Kidney epithelial cell (primary cell): ENCODE data around the gene SLC26A1. TPM values are rescaled to one million over a fixed set of nuclear protein-coding genes. Genes with fewer than 3 reads are reported as not detected.

Experiments
- DNase-seq: peaks from one replicate; pipeline ENCODE4 v3.0.0-alpha.2; 2010; ENCODE audit warnings: low read depth
- H3K27me3 ChIP-seq: 2 replicates; pipeline ENCODE4 v1.6.0; 2011; ENCODE audit warnings: low read length; ENCODE audit not compliant: control insufficient read depth, insufficient read depth
- H3K36me3 ChIP-seq: 2 replicates; pipeline ENCODE4 v1.5.1; 2011; ENCODE audit warnings: low read length; ENCODE audit not compliant: control insufficient read depth, insufficient read depth
- H3K4me3 ChIP-seq: 2 replicates; pipeline ENCODE4 v1.5.1; 2011; ENCODE audit warnings: low read depth, mild to moderate bottlenecking, control low read depth, low read length
- CTCF ChIP-seq: IDR thresholded peaks from 2 replicates; pipeline ENCODE4 v1.5.1; 2011; ENCODE audit warnings: mild to moderate bottlenecking, moderate library complexity, low read length, control low read depth, inconsistent platforms; ENCODE audit not compliant: insufficient read depth, poor library complexity, severe bottlenecking
- total RNA-seq: library from RNA; depleted of rRNA; stranded (reverse); fragments of >200 nt; gene quantifications from 2 replicates; pipeline ENCODE4 v1.2.3, GENCODE V29; 2015

SLC26A1 gene
- total RNA-seq, 1 donor from 2014 or later = 0.38 TPM

DNA sequence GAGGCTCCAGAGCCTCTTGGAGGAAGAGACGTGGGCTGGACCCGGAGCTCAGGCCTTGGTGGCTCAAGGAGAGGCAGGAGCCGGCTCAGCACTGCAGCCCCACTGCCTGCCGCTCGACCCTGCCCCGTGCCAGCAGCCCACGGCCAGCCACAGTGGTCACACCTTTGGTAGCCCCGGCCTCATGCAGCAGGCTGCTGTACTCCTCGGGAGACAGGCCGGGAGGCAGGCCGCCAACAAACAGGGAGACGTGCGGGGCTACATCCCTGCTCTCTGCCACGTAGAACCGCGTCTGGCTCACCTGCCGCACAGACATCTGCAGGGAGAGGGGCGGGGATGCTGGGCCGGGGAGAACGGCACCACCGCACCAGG is 27.5 kb downstream of the SLC26A1 start:
- TF ChIP-seq CTCF = no peak
- DNase-seq = no peak
- H3K36me3 ChIP-seq = no peaks in the 10 kb centered on the region
- H3K27me3 ChIP-seq = peaks cover 10% of the 10 kb centered on the region
- H3K4me3 ChIP-seq = no peak overlapping the region

DNA sequence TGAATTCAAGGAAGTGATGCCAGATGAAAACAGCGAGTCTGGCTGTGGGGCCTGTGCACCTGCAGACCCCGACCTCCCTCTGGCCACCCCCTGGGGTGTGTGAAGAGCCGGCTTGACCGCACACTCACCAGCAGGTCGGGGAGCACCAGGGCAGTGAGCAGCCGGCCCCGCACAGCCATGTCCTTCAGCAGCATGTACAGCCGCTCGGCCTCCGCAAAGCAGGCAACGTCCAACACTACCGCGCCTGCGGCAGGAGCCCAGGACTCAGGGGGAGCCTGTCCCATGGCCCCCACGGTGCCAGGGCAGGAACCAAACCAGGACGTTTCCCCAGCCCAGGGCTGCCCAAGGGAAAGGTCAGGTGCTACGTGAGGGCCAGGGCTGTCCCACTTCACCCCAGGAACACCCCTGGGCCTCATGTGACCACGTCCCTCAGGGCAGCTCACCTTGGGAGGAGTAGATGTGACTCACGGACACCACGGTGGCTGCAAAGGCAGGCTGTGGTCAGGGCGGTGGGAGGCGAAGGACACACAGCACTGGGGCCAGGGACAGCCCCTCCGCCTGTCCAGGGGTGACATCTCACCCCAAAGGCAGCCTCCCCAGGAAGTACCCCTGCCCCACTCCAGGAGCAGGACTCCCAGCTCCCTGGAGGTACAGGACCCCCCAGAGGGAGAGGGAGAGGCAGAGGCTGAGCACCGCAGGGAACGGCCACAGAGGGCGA is 28.0 kb downstream of the SLC26A1 start:
- no peak for DNase-seq
- no peak overlapping the region for H3K4me3 ChIP-seq
- peaks cover 10% of the 10 kb centered on the region for H3K27me3 ChIP-seq
- H3K36me3 ChIP-seq = no peaks in the 10 kb centered on the region
- no peak for TF ChIP-seq CTCF

DNA sequence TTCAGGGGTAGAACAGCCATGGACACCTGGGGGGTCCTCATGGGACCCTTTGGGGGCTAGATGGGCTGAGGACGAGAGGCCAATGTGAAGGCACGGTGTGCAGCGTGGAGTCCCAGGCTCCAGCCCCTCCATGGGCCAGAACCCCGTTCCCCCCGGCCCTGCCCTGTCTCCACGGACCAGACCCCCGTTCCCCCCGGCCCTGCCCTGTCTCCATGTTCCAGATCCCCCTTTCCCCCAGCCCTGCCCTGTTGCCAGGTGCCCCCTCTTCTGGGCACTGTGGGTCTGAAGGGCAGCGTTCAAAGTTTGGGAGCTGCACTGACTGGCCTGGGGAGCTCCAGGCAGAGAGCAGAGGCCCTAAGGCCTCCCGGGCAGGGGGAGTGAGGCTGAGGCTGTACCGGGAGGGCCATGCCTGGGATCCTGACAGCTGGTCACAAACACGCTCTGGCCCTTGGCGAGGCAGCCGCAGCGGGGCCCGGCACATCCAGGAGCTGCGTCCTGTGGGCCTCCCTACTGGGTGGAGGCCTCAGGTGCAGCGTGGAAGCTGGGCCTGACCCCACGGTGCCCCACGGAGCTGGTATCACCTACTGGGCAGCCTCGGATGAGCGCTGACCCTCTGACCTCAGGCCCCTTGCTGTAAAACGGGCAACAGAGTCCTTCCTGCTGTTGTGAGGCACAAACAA is 28.7 kb downstream of the SLC26A1 start:
- peaks cover 10% of the 10 kb centered on the region for H3K27me3 ChIP-seq
- H3K36me3 ChIP-seq = no peaks in the 10 kb centered on the region
- no peak for DNase-seq
- no peak for TF ChIP-seq CTCF
- no peak overlapping the region for H3K4me3 ChIP-seq

GRCh38 chr4:963276-964225 is 29.7 kb downstream of the SLC26A1 start:
- TF ChIP-seq CTCF = no peak
- no peak for DNase-seq
- no peak overlapping the region for H3K4me3 ChIP-seq
- peaks cover 10% of the 10 kb centered on the region for H3K27me3 ChIP-seq
- H3K36me3 ChIP-seq = no peaks in the 10 kb centered on the region

DNA sequence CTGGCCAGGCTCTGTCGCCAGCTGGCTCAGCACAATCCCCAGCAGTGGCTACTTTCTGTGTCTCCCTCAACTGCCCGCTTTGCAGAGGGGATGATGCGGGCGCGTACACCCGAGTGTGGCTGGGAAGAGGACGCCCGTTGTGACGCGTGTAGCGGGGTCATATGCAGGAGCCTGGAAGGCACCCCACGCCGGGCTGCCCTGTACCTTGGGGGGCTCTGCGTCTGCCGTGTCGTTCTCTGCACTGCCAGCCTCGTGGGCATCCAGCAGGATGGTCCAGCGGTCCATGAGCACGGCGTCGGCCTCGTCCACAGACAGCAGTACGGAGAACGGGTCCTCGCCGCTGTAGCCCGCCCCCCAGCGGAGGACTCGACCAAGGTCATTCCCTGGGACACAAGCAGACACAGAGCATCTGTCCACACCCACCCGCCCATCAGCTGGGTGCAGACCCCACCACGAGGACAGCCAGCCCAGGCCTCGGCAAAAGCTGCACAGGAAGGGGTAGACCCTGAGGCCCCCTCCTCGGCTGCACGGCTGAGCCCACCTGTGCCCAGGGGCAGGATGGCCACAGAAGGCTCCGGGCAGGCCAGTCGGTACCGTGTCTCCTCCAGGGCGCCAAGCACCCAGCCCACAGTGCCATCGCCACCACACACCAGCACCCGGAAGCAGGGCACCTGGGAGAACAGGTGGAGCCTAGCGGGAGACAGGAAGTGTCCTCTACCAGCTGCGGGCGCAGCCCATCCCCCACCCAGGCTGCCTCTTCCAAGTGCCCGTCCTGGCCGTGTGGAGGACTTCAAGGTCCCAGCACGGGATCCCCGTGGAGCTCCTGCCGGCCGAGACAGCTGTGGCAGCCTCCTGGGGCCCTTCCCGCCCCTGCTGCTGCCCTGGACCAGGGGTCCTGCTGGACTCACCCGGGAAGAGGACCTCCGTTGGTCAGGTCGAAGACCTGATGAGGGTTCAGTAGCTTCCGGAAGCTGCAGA is 30.7 kb downstream of the SLC26A1 start:
- no peaks in the 10 kb centered on the region for H3K36me3 ChIP-seq
- TF ChIP-seq CTCF = no peak
- no peak overlapping the region for H3K4me3 ChIP-seq
- no peak for DNase-seq
- peaks cover 2% of the 10 kb centered on the region for H3K27me3 ChIP-seq
